HUES48 (cell line): ENCODE results near the gene KCNN2.

ENCODE experiments used
- H3K27ac ChIP-seq: one replicate; pipeline ENCODE4 v1.7.0; 2013; ENCODE audit warnings: low read depth, low read length, inconsistent platforms
- H3K27me3 ChIP-seq: 2 replicates; pipeline ENCODE4 v1.6.1; 2013; ENCODE audit warnings: mild to moderate bottlenecking, low read length; ENCODE audit not compliant: control insufficient read depth, insufficient read depth
- H3K36me3 ChIP-seq: 2 replicates; pipeline ENCODE4 v1.6.1; 2013; ENCODE audit warnings: low read length; ENCODE audit not compliant: control insufficient read depth, insufficient read depth
- H3K4me1 ChIP-seq: 2 replicates; pipeline ENCODE4 v1.6.1; 2013; ENCODE audit warnings: mild to moderate bottlenecking, low read length; ENCODE audit not compliant: control insufficient read depth, insufficient read depth
- H3K4me3 ChIP-seq: 2 replicates; pipeline ENCODE4 v1.5.1; 2013; ENCODE audit warnings: mild to moderate bottlenecking, low read depth, low read length
- H3K9ac ChIP-seq: 2 replicates; pipeline ENCODE4 v1.6.1; 2013; ENCODE audit warnings: mild to moderate bottlenecking, low read depth, low read length, moderate library complexity
- H3K9me3 ChIP-seq: 2 replicates; pipeline ENCODE4 v1.6.1; 2013; ENCODE audit warnings: low read length; ENCODE audit not compliant: control insufficient read depth, insufficient read depth

KCNN2 gene

GRCh38 chr5:114448481-114448880 is 86.6 kb downstream of the KCNN2 start:
- H3K4me1 ChIP-seq: peaks cover 44% of the 10 kb centered on the region
- no peaks in the 10 kb centered on the region for H3K9me3 ChIP-seq
- no peaks in the 10 kb centered on the region for H3K27me3 ChIP-seq
- no peak overlapping the region for H3K27ac ChIP-seq
- H3K36me3 ChIP-seq: no peaks in the 10 kb centered on the region
- no peak overlapping the region for H3K4me3 ChIP-seq
- no peak overlapping the region for H3K9ac ChIP-seq

- H3K4me3 ChIP-seq: no peak overlapping the region
- H3K9me3 ChIP-seq: no peaks in the 10 kb centered on the region
- H3K36me3 ChIP-seq: no peaks in the 10 kb centered on the region
- no peak overlapping the region for H3K27ac ChIP-seq
- H3K4me1 ChIP-seq: peaks cover 44% of the 10 kb centered on the region
- no peak overlapping the region for H3K9ac ChIP-seq
- no peaks in the 10 kb centered on the region for H3K27me3 ChIP-seq
Measured at GRCh38 chr5:114449860-114450421, 88.1 kb downstream of the KCNN2 start.

- no peaks in the 10 kb centered on the region for H3K36me3 ChIP-seq
- H3K4me3 ChIP-seq: no peak overlapping the region
- no peaks in the 10 kb centered on the region for H3K27me3 ChIP-seq
- H3K9ac ChIP-seq: no peak overlapping the region
- peaks cover 44% of the 10 kb centered on the region for H3K4me1 ChIP-seq
- no peak overlapping the region for H3K27ac ChIP-seq
- no peaks in the 10 kb centered on the region for H3K9me3 ChIP-seq
Measured at GRCh38 chr5:114450437-114450836, 88.6 kb downstream of the KCNN2 start.

GRCh38 chr5:114458726-114459125 is 96.9 kb downstream of the KCNN2 start:
- no peaks in the 10 kb centered on the region for H3K9me3 ChIP-seq
- H3K4me1 ChIP-seq: peaks cover 25% of the 10 kb centered on the region

GRCh38 chr5:114467171-114467570 is 105.3 kb downstream of the KCNN2 start:
- H3K27ac ChIP-seq: no peak overlapping the region

More at GRCh38 chr5:114458726-114459125, 96.9 kb downstream of the KCNN2 start:
- no peak overlapping the region for H3K9ac ChIP-seq
- H3K27me3 ChIP-seq: no peaks in the 10 kb centered on the region
- H3K27ac ChIP-seq: no peak overlapping the region
- no peak overlapping the region for H3K4me3 ChIP-seq
- peaks cover 11% of the 10 kb centered on the region for H3K36me3 ChIP-seq

GRCh38 chr5:114467729-114468128 is 105.9 kb downstream of the KCNN2 start:
- Histone ChIP-seq H3K27ac (no peak overlapping the region), H3K27me3 (no peaks in the 10 kb centered on the region), H3K9ac (no peak overlapping the region), H3K4me3 (no peak overlapping the region), H3K9me3 (no peaks in the 10 kb centered on the region), H3K4me1 (0 out of 2 replicates have a peak, but pooled peaks cover 2% of the 10 kb centered on the region), H3K36me3 (peaks cover 28% of the 10 kb centered on the region)

More at GRCh38 chr5:114467171-114467570, 105.3 kb downstream of the KCNN2 start:
- H3K9me3 ChIP-seq: no peaks in the 10 kb centered on the region
- no peak overlapping the region for H3K9ac ChIP-seq
- no peaks in the 10 kb centered on the region for H3K27me3 ChIP-seq
- 0 out of 2 replicates have a peak, but pooled peaks cover 2% of the 10 kb centered on the region for H3K4me1 ChIP-seq
- H3K4me3 ChIP-seq: no peak overlapping the region
- peaks cover 26% of the 10 kb centered on the region for H3K36me3 ChIP-seq

GRCh38 chr5:114469372-114469771 is 107.5 kb downstream of the KCNN2 start:
- Histone ChIP-seq H3K4me1 (0 out of 2 replicates have a peak, but pooled peaks cover 2% of the 10 kb centered on the region), H3K9me3 (no peaks in the 10 kb centered on the region), H3K27me3 (no peaks in the 10 kb centered on the region), H3K9ac (no peak overlapping the region), H3K27ac (no peak overlapping the region), H3K4me3 (no peak overlapping the region), H3K36me3 (peaks cover 28% of the 10 kb centered on the region)

- no peak overlapping the region for H3K4me3 ChIP-seq
- no peak overlapping the region for H3K27ac ChIP-seq
- peaks cover 32% of the 10 kb centered on the region for H3K36me3 ChIP-seq
- H3K4me1 ChIP-seq: 0 out of 2 replicates have a peak, but pooled peaks cover 2% of the 10 kb centered on the region
- no peaks in the 10 kb centered on the region for H3K27me3 ChIP-seq
- no peak overlapping the region for H3K9ac ChIP-seq
- no peaks in the 10 kb centered on the region for H3K9me3 ChIP-seq
Measured at GRCh38 chr5:114471529-114471928, 109.7 kb downstream of the KCNN2 start.

- Histone ChIP-seq H3K36me3 (peaks cover 32% of the 10 kb centered on the region), H3K4me1 (peaks cover 12% of the 10 kb centered on the region; the same call in 1 of the 2 replicates), H3K4me3 (no peak overlapping the region), H3K27ac (no peak overlapping the region), H3K9me3 (no peaks in the 10 kb centered on the region), H3K27me3 (no peaks in the 10 kb centered on the region), H3K9ac (no peak overlapping the region)
Measured at GRCh38 chr5:114473541-114473940, 111.7 kb downstream of the KCNN2 start.

- Histone ChIP-seq H3K9ac (no peak overlapping the region), H3K9me3 (no peaks in the 10 kb centered on the region)
Measured at GRCh38 chr5:114477816-114478334, 116.0 kb downstream of the KCNN2 start.

GRCh38 chr5:114500756-114501155 is 138.9 kb downstream of the KCNN2 start:
- H3K27ac ChIP-seq: no peak overlapping the region
- no peak overlapping the region for H3K9ac ChIP-seq
- no peaks in the 10 kb centered on the region for H3K27me3 ChIP-seq
- peaks cover 17% of the 10 kb centered on the region for H3K36me3 ChIP-seq
- no peaks in the 10 kb centered on the region for H3K4me1 ChIP-seq
- H3K4me3 ChIP-seq: no peak overlapping the region
- no peaks in the 10 kb centered on the region for H3K9me3 ChIP-seq

More at GRCh38 chr5:114477816-114478334, 116.0 kb downstream of the KCNN2 start:
- peaks cover 24% of the 10 kb centered on the region for H3K36me3 ChIP-seq
- H3K4me1 ChIP-seq: peaks cover 10% of the 10 kb centered on the region; the same call in 1 of the 2 replicates
- no peak overlapping the region for H3K27ac ChIP-seq
- H3K4me3 ChIP-seq: no peak overlapping the region
- no peaks in the 10 kb centered on the region for H3K27me3 ChIP-seq
